Measurements from ENCODE around the gene UBE2E3. TPM values are rescaled to one million over a fixed set of nuclear protein-coding genes. Genes with fewer than 3 reads are reported as not detected.

The UBE2E3 gene
- total and polyA plus RNA-seq, 10 donors, result 29.9 to 66.5 (median 48.4) TPM

GRCh38 chr2:181005326-181005655 lies 24.9 kb downstream of the UBE2E3 start:
- no peak overlapping the region for H3K4me3 ChIP-seq
- DNase-seq, result no peak
- H3K36me3 ChIP-seq, result no peaks in the 10 kb centered on the region
- H3K27me3 ChIP-seq (replicated peaks in 1 of 7), result no peaks in the 10 kb centered on the region
- no peaks in the 10 kb centered on the region for H3K9me3 ChIP-seq
- intact Hi-C loops (cut with DNase I; ENCODE audit: low total_unique reads), result no loop called here
- peaks cover 0 to 6% (median 1%) of the 10 kb centered on the region in 6 donors for H3K4me1 ChIP-seq
- no peak overlapping the region for H3K27ac ChIP-seq
- TF ChIP-seq CTCF (IDR thresholded peaks at IDR 0.05 in 8 of 11, conservative IDR thresholded peaks at IDR 0.05 in 3 of 11) (no peak), POLR2A (IDR thresholded peaks at IDR 0.05) (no peak), POLR2AphosphoS5 (IDR thresholded peaks at IDR 0.05) (no peak)

- Histone ChIP-seq H3K9me3 (no peaks in the 10 kb centered on the region), H3K27ac (no peak overlapping the region), H3K4me3 (no peak overlapping the region), H3K36me3 (no peaks in the 10 kb centered on the region), H3K4me1 (peaks cover 0 to 12% (median 3%) of the 10 kb centered on the region in 6 donors), H3K27me3 (replicated peaks in 1 of 7) (no peaks in the 10 kb centered on the region)
- intact Hi-C loops (cut with DNase I; ENCODE audit: low total_unique reads), result no loop called here
- TF ChIP-seq POLR2AphosphoS5 (IDR thresholded peaks at IDR 0.05) (no peak), POLR2A (IDR thresholded peaks at IDR 0.05) (no peak), CTCF (IDR thresholded peaks at IDR 0.05 in 8 of 11, conservative IDR thresholded peaks at IDR 0.05 in 3 of 11) (no peak)
- no peak for DNase-seq
- 88 to 100% (median 96%) methylated on average over 1 of the region's 1 CpG for WGBS, 5 donors
These were observed 25.4 kb downstream of the UBE2E3 start for GRCh38 chr2:181005809-181006208.

GRCh38 chr2:181007086-181007837 lies 26.9 kb downstream of the UBE2E3 start:
- no peak for DNase-seq
- Histone ChIP-seq H3K4me1 (peaks cover 0 to 22% (median 8%) of the 10 kb centered on the region in 6 donors), H3K9me3 (no peaks in the 10 kb centered on the region), H3K4me3 (no peak overlapping the region), H3K27ac (no peak overlapping the region), H3K36me3 (no peaks in the 10 kb centered on the region), H3K27me3 (replicated peaks in 1 of 7) (no peaks in the 10 kb centered on the region)
- intact Hi-C loops (cut with DNase I; ENCODE audit: low total_unique reads), result no loop called here
- WGBS, 5 donors, result 78 to 95% (median 86%) methylated on average over 4 of the region's 4 CpGs
- TF ChIP-seq POLR2A (IDR thresholded peaks at IDR 0.05) (no peak), POLR2AphosphoS5 (IDR thresholded peaks at IDR 0.05) (no peak), CTCF (IDR thresholded peaks at IDR 0.05 in 8 of 11, conservative IDR thresholded peaks at IDR 0.05 in 3 of 11) (no peak)

GRCh38 chr2:181008407-181008806 lies 28.0 kb downstream of the UBE2E3 start:
- Histone ChIP-seq H3K27ac (no peak overlapping the region), H3K27me3 (replicated peaks in 1 of 7) (no peaks in the 10 kb centered on the region), H3K4me1 (peaks cover 0 to 22% (median 8%) of the 10 kb centered on the region in 6 donors), H3K36me3 (no peaks in the 10 kb centered on the region), H3K4me3 (no peak overlapping the region), H3K9me3 (no peaks in the 10 kb centered on the region)
- TF ChIP-seq POLR2A (IDR thresholded peaks at IDR 0.05), result no peak
- no peak for TF ChIP-seq POLR2AphosphoS5 (IDR thresholded peaks at IDR 0.05)
- TF ChIP-seq CTCF (IDR thresholded peaks at IDR 0.05 in 8 of 11, conservative IDR thresholded peaks at IDR 0.05 in 3 of 11), result no peak
- intact Hi-C loops (cut with DNase I; ENCODE audit: low total_unique reads), result no loop called here
- DNase-seq, result no peak
- WGBS, 5 donors, result 75 to 82% (median 79%) methylated on average over 3 of the region's 3 CpGs

All from spleen (tissue), 11 donors.